ENCODE results near the gene KRT84.

Gene KRT84

GRCh38 chr12:52385226-52385702 is at the start of gene KRT84:
Gene KRT84, minus strand, starts transcription at chr12:52385652. Its CDS starts 67 bp downstream, at chr12:52385585.
- DNase-seq (ENCODE audit: low spot score): no peak

GRCh38 chr12:52434760-52435530 is 49.5 kb upstream of the KRT84 start:
- DNase-seq (ENCODE audit: low spot score): no peak

GRCh38 chr12:52434081-52434733 is 48.8 kb upstream of the KRT84 start, which contains the start of gene KRT75:
Gene KRT75, minus strand, starts transcription at chr12:52434371. Its CDS starts 67 bp downstream, at chr12:52434304.
- no peak for DNase-seq (ENCODE audit: low spot score)

GRCh38 chr12:52433501-52434080 is 48.1 kb upstream of the KRT84 start:
- no peak for DNase-seq (ENCODE audit: low spot score)

GRCh38 chr12:52432559-52433207 is 47.2 kb upstream of the KRT84 start:
- DNase-seq (ENCODE audit: low spot score): no peak

- no peak for DNase-seq (ENCODE audit: low spot score)
These were observed 42.7 kb upstream of the KRT84 start for GRCh38 chr12:52428121-52428520.

GRCh38 chr12:52427083-52427482 is 41.6 kb upstream of the KRT84 start:
- DNase-seq (ENCODE audit: low spot score): no peak

GRCh38 chr12:52426034-52426433 is 40.6 kb upstream of the KRT84 start:
- no peak for DNase-seq (ENCODE audit: low spot score)

- DNase-seq (ENCODE audit: low spot score): no peak
These were observed 40.0 kb upstream of the KRT84 start for GRCh38 chr12:52425466-52425865.

- DNase-seq (ENCODE audit: low spot score): no peak
These were observed 38.4 kb upstream of the KRT84 start for GRCh38 chr12:52423661-52424500.

- no peak for DNase-seq (ENCODE audit: low spot score)
These were observed 37.6 kb upstream of the KRT84 start for GRCh38 chr12:52423035-52423434.

GRCh38 chr12:52419656-52420055 is 34.2 kb upstream of the KRT84 start:
- no peak for DNase-seq (ENCODE audit: low spot score)

- no peak for DNase-seq (ENCODE audit: low spot score)
These were observed 33.2 kb upstream of the KRT84 start for GRCh38 chr12:52418576-52419110.

GRCh38 chr12:52417740-52418139 is 32.3 kb upstream of the KRT84 start:
- no peak for DNase-seq (ENCODE audit: low spot score)

GRCh38 chr12:52416795-52417194 is 31.3 kb upstream of the KRT84 start:
- DNase-seq (ENCODE audit: low spot score): no peak

GRCh38 chr12:52415870-52416750 is 30.7 kb upstream of the KRT84 start:
- DNase-seq (ENCODE audit: low spot score): no peak

GRCh38 chr12:52414936-52415335 is 29.5 kb upstream of the KRT84 start:
- DNase-seq (ENCODE audit: low spot score): no peak

GRCh38 chr12:52413782-52414345 is 28.4 kb upstream of the KRT84 start:
- no peak for DNase-seq (ENCODE audit: low spot score)

- DNase-seq (ENCODE audit: low spot score): no peak
These were observed 27.8 kb upstream of the KRT84 start for GRCh38 chr12:52413202-52413601.

- DNase-seq (ENCODE audit: low spot score): no peak
These were observed 26.4 kb upstream of the KRT84 start for GRCh38 chr12:52411815-52412214.
